ENCODE measurements around the gene JUP. TPM values are rescaled to one million over a fixed set of nuclear protein-coding genes. Genes with fewer than 3 reads are reported as not detected.

Gene JUP
- total and polyA plus RNA-seq, 2 of the 13 experiments (the other 11 are each of a cell fraction or from before 2014, with no cell fraction given), result 12.1 to 20.6 TPM

GRCh38 chr17:41811549-41812380, 25.3 kb upstream of the JUP start, which contains the start of gene P3H4 (continued):
- TF ChIP-seq NONO (IDR thresholded peaks at IDR 0.05) (no peak), NONO (CRISPR knock-in tag; conservative IDR thresholded peaks at IDR 0.05) (no peak; the same call in 1 of the 2 replicates), BATF2 (CRISPR knock-in tag; IDR thresholded peaks at IDR 0.05) (no peak), EEA1 (CRISPR knock-in tag; IDR thresholded peaks at IDR 0.05; ENCODE audit: borderline replicate concordance) (peak; percentile 91; the same call in 1 of the 2 replicates), DBP (CRISPR knock-in tag; IDR thresholded peaks at IDR 0.05; ENCODE audit: not compliant biosample characterization) (peak; percentile 93), ZNF30 (CRISPR knock-in tag; IDR thresholded peaks at IDR 0.05) (peak; percentile 42; the same call in 1 of the 2 replicates), PATZ1 (CRISPR knock-in tag; IDR thresholded peaks at IDR 0.05) (peak; percentile 86), GATAD2A (CRISPR knock-in tag; IDR thresholded peaks at IDR 0.05) (no peak), KAT2B (IDR thresholded peaks at IDR 0.05; ENCODE audit: borderline replicate concordance, low read depth, low read length) (no peak), KDM5A (IDR thresholded peaks at IDR 0.05; ENCODE audit: borderline replicate concordance, low read length) (peak; percentile 26), ZNF724P (CRISPR knock-in tag; IDR thresholded peaks at IDR 0.05; ENCODE audit: borderline replicate concordance) (peak; percentile 72), ZNF546 (CRISPR knock-in tag; conservative IDR thresholded peaks at IDR 0.05) (peak; percentile 48), ZSCAN9 (CRISPR knock-in tag; IDR thresholded peaks at IDR 0.05; ENCODE audit: borderline replicate concordance) (peak; percentile 14; the same call in 1 of the 2 replicates), ZSCAN12 (CRISPR knock-in tag; IDR thresholded peaks at IDR 0.05) (peak; percentile 54), ZFP37 (CRISPR knock-in tag; IDR thresholded peaks at IDR 0.05; ENCODE audit: borderline replicate concordance) (peak; percentile 53; the same call in 1 of the 2 replicates), JDP2 (CRISPR knock-in tag; IDR thresholded peaks at IDR 0.05; ENCODE audit: borderline replicate concordance) (no peak; the same call in 1 of the 2 replicates), ETV6 (CRISPR knock-in tag; conservative IDR thresholded peaks at IDR 0.05) (no peak; the same call in 1 of the 2 replicates), STAT6 (CRISPR knock-in tag; IDR thresholded peaks at IDR 0.05; ENCODE audit: borderline replicate concordance) (peak; percentile 70; the same call in 1 of the 2 replicates), ATF7-NPFF (CRISPR knock-in tag; IDR thresholded peaks at IDR 0.05; ENCODE audit: low read depth) (peak; percentile 96; the same call in 1 of the 2 replicates), CHD2 (IDR thresholded peaks at IDR 0.05; ENCODE audit: low read depth, low read length) (no peak), RXRA (CRISPR knock-in tag; IDR thresholded peaks at IDR 0.05) (peak; percentile 33; the same call in 1 of the 2 replicates), SNAPC2 (CRISPR knock-in tag; IDR thresholded peaks at IDR 0.05) (peak; percentile 94), ZNF552 (CRISPR knock-in tag; IDR thresholded peaks at IDR 0.05; ENCODE audit: borderline replicate concordance) (peak; percentile 61; the same call in 1 of the 2 replicates), ZFP1 (CRISPR knock-in tag; IDR thresholded peaks at IDR 0.05) (no peak), ZNF121 (CRISPR knock-in tag; IDR thresholded peaks at IDR 0.05) (peak; percentile 3; the same call in 1 of the 2 replicates)
